ENCODE data around the gene TBL2. TPM values are rescaled to one million over a fixed set of nuclear protein-coding genes. Genes with fewer than 3 reads are reported as not detected.
A peak's percentile ranks its signal among the peaks of the same experiment; 100 is the strongest.
"Not testable (repeated sequence)": the region's sequence is repeated elsewhere in the genome, so short reads cannot be mapped to it uniquely, and the experiment has no call there.

Gene TBL2
- total RNA-seq, 1 experiment from 2014 or later = 62.8 TPM

GRCh38 chr7:73618538-73618937 lies 40.2 kb upstream of the TBL2 start:
- no peak for TF ChIP-seq CTCF (conservative IDR thresholded peaks at IDR 0.05; ENCODE audit: low read depth, low read length)
- TF ChIP-seq EZH2 (IDR thresholded peaks at IDR 0.05; ENCODE audit: low read length, unreplicated experiment) = no peak
- TF ChIP-seq EZH2phosphoT487 (IDR thresholded peaks at IDR 0.05; ENCODE audit: borderline replicate concordance, low read length) = no peak
- no peaks in the 10 kb centered on the region for H4K20me1 ChIP-seq (ENCODE audit: low read length)
- DNase-seq (no peak), ATAC-seq (no peak)
- BruUV-seq (replicated peaks) = no TSS peak
- H3K79me2 ChIP-seq (ENCODE audit: low read length) = no peaks in the 10 kb centered on the region
- CTCF ChIA-PET = no interaction called here
- no peak overlapping the region for H3K4me2 ChIP-seq (ENCODE audit: low read length)
- H3K27ac ChIP-seq (ENCODE audit: low read length) = no peak overlapping the region
- H3K36me3 ChIP-seq (ENCODE audit: low read depth, low read length) = no peaks in the 10 kb centered on the region
- 0 out of 2 replicates have a peak, but pooled peaks cover 5% of the 10 kb centered on the region for H3K4me1 ChIP-seq (ENCODE audit: insufficient read depth, low read length)
- POLR2A ChIA-PET (ENCODE audit: unreplicated experiment) = no interaction called here
- no peak overlapping the region for H2AFZ ChIP-seq (ENCODE audit: low read length)
- no peaks in the 10 kb centered on the region for H3K9me3 ChIP-seq (ENCODE audit: low read length)
- no peaks in the 10 kb centered on the region for H3K9me2 ChIP-seq (replicated peaks; ENCODE audit: low read length)
- H3F3A ChIP-seq (ENCODE audit: low read length, unreplicated experiment) = no peaks in the 10 kb centered on the region
- intact Hi-C loops (cut with micrococcal nuclease) = no loop called here
- H3K4me3 ChIP-seq (ENCODE audit: low read length) = no peak overlapping the region
- peaks cover 7% of the 10 kb centered on the region for H3K27me3 ChIP-seq (ENCODE audit: low read length)
- no peak overlapping the region for H3K9ac ChIP-seq (ENCODE audit: low read length)

GRCh38 chr7:73617520-73617919 lies 39.1 kb upstream of the TBL2 start:
- H3K4me1 ChIP-seq (ENCODE audit: insufficient read depth, low read length); BruUV-seq (replicated peaks); H3K4me3 ChIP-seq (ENCODE audit: low read length); H3K4me2 ChIP-seq (ENCODE audit: low read length); H3K36me3 ChIP-seq (ENCODE audit: low read depth, low read length); H3K9ac ChIP-seq (ENCODE audit: low read length); H3K27ac ChIP-seq (ENCODE audit: low read length); H2AFZ ChIP-seq (ENCODE audit: low read length); H3K79me2 ChIP-seq (ENCODE audit: low read length); H4K20me1 ChIP-seq (ENCODE audit: low read length); H3K9me3 ChIP-seq (ENCODE audit: low read length); H3F3A ChIP-seq (ENCODE audit: low read length, unreplicated experiment); ATAC-seq; H3K27me3 ChIP-seq (ENCODE audit: low read length); POLR2A ChIA-PET (ENCODE audit: unreplicated experiment); DNase-seq; intact Hi-C loops (cut with micrococcal nuclease); H3K9me2 ChIP-seq (replicated peaks; ENCODE audit: low read length): not testable (repeated sequence)
- CTCF ChIA-PET = interaction anchor here (0.6 kb wide), 1 partner anchor 11 kb away, joined by 3 read pairs; no protein-coding TSS in a partner anchor

GRCh38 chr7:73615886-73616285 lies 37.5 kb upstream of the TBL2 start:
- ATAC-seq (0 out of 2 replicates have a peak, but pooled peaks have one; percentile 21), DNase-seq (no peak)
- TF ChIP-seq EZH2 (IDR thresholded peaks at IDR 0.05; ENCODE audit: low read length, unreplicated experiment) (no peak), CTCF (conservative IDR thresholded peaks at IDR 0.05; ENCODE audit: low read depth, low read length) (no peak; the same call in 1 of the 2 replicates), EZH2phosphoT487 (IDR thresholded peaks at IDR 0.05; ENCODE audit: borderline replicate concordance, low read length) (no peak)
- Histone ChIP-seq H3K79me2 (ENCODE audit: low read length) (no peaks in the 10 kb centered on the region), H3K9me2 (replicated peaks; ENCODE audit: low read length) (no peaks in the 10 kb centered on the region), H3K27ac (ENCODE audit: low read length) (no peak overlapping the region), H4K20me1 (ENCODE audit: low read length) (no peaks in the 10 kb centered on the region), H3K4me1 (ENCODE audit: insufficient read depth, low read length) (peaks cover 9% of the 10 kb centered on the region), H3K4me2 (ENCODE audit: low read length) (no peak overlapping the region), H2AFZ (ENCODE audit: low read length) (no peak overlapping the region), H3K36me3 (ENCODE audit: low read depth, low read length) (no peaks in the 10 kb centered on the region), H3K9me3 (ENCODE audit: low read length) (no peaks in the 10 kb centered on the region), H3K4me3 (ENCODE audit: low read length) (no peak overlapping the region), H3K9ac (ENCODE audit: low read length) (no peak overlapping the region), H3K27me3 (ENCODE audit: low read length) (no peaks in the 10 kb centered on the region), H3F3A (ENCODE audit: low read length, unreplicated experiment) (no peaks in the 10 kb centered on the region)
- BruUV-seq (replicated peaks) = no TSS peak
- POLR2A ChIA-PET (ENCODE audit: unreplicated experiment) = interaction anchor here (0.6 kb wide), 1 partner anchor 82 kb away, joined by 5 read pairs; no protein-coding TSS in a partner anchor
- CTCF ChIA-PET = no interaction called here
- intact Hi-C loops (cut with micrococcal nuclease) = no loop called here

GRCh38 chr7:73614937-73615336 lies 36.6 kb upstream of the TBL2 start:
- POLR2A ChIA-PET (ENCODE audit: unreplicated experiment); H3K9me2 ChIP-seq (replicated peaks; ENCODE audit: low read length); DNase-seq; H3K9ac ChIP-seq (ENCODE audit: low read length); H2AFZ ChIP-seq (ENCODE audit: low read length); intact Hi-C loops (cut with micrococcal nuclease); H4K20me1 ChIP-seq (ENCODE audit: low read length); H3F3A ChIP-seq (ENCODE audit: low read length, unreplicated experiment); H3K9me3 ChIP-seq (ENCODE audit: low read length); H3K79me2 ChIP-seq (ENCODE audit: low read length); H3K4me2 ChIP-seq (ENCODE audit: low read length); H3K4me1 ChIP-seq (ENCODE audit: insufficient read depth, low read length); H3K36me3 ChIP-seq (ENCODE audit: low read depth, low read length); H3K4me3 ChIP-seq (ENCODE audit: low read length); BruUV-seq (replicated peaks); H3K27me3 ChIP-seq (ENCODE audit: low read length); ATAC-seq; H3K27ac ChIP-seq (ENCODE audit: low read length): not testable (repeated sequence)
- CTCF ChIA-PET = interaction anchor here (0.6 kb wide), 1 partner anchor 92 kb away, joined by 3 read pairs; no protein-coding TSS in a partner anchor

Measured in PC-3 (cell line).